ENCODE measurements around the gene RFX2. TPM values are rescaled to one million over a fixed set of nuclear protein-coding genes. Genes with fewer than 3 reads are reported as not detected.

RFX2 gene
- total and polyA plus RNA-seq, 10 of the 15 experiments (the other 5 are each of a cell fraction or from before 2014, with no cell fraction given) = 3.2 to 9.8 (median 4.7) TPM

GRCh38 chr19:6058518-6059201 is 51.6 kb downstream of the RFX2 start:
- SMC1A ChIA-PET (ENCODE audit: uncharacterized antibody, unreplicated experiment) = no interaction called here
- TF ChIP-seq FOXM1 (IDR thresholded peaks at IDR 0.05; ENCODE audit: low read depth, low read length) (no peak), ESRRA (IDR thresholded peaks at IDR 0.05; ENCODE audit: low read length) (no peak), SMARCA5 (IDR thresholded peaks at IDR 0.05) (no peak), FOS (IDR thresholded peaks at IDR 0.05; ENCODE audit: borderline replicate concordance, extremely low read depth, insufficient read length) (no peak), GATAD2B (conservative IDR thresholded peaks at IDR 0.05; ENCODE audit: low read depth) (no peak), NBN (IDR thresholded peaks at IDR 0.05) (no peak), ASH2L (IDR thresholded peaks at IDR 0.05; ENCODE audit: borderline replicate concordance, low read depth) (no peak), BCL11A (IDR thresholded peaks at IDR 0.05; ENCODE audit: low read depth, low read length) (no peak), RAD51 (IDR thresholded peaks at IDR 0.05) (no peak), SRF (IDR thresholded peaks at IDR 0.05; ENCODE audit: low read depth in 2 of 2, low read length in 2 of 2) (no peak), ATF3 (IDR thresholded peaks at IDR 0.05; ENCODE audit: borderline replicate concordance, extremely low read depth, low read depth, low read length) (no peak), NFXL1 (IDR thresholded peaks at IDR 0.05; ENCODE audit: borderline replicate concordance) (no peak), ZNF217 (IDR thresholded peaks at IDR 0.05) (no peak), ZNF384 (IDR thresholded peaks at IDR 0.05; ENCODE audit: borderline replicate concordance, low read depth, low read length) (no peak), YBX1 (IDR thresholded peaks at IDR 0.05) (no peak), YY1 (IDR thresholded peaks at IDR 0.05; ENCODE audit: low read depth, low read length) (no peak), SUPT20H (IDR thresholded peaks at IDR 0.05; ENCODE audit: borderline replicate concordance, control insufficient read depth, low read depth, low read length) (no peak)
- FAIRE-seq (no peak), ATAC-seq (no peak), DNase-seq (ENCODE audit: low read depth, low spot score) (no peak)
- no peak overlapping the region for H3K4me3 ChIP-seq
- no peaks in the 10 kb centered on the region for H3K79me2 ChIP-seq (ENCODE audit: control insufficient read depth, insufficient read depth, low read length)
- H4K20me1 ChIP-seq (ENCODE audit: control insufficient read depth, insufficient read depth) = no peaks in the 10 kb centered on the region
- POLR2A ChIA-PET = interaction anchor here (0.5 kb wide), 1 partner anchor 64 kb away, joined by 3 read pairs; no protein-coding TSS in a partner anchor
- in situ Hi-C loops (cut with MboI) (no loop called here), intact Hi-C loops (cut with micrococcal nuclease; ENCODE audit: unreplicated experiment) (no loop called here)
- H3K27ac ChIP-seq (ENCODE audit: control insufficient read depth, insufficient read depth) = no peak overlapping the region
- CTCF ChIA-PET = interaction anchor here (3.5 kb wide), 1 partner anchor 67 kb away, joined by 18 read pairs; no protein-coding TSS in a partner anchor
- H2AFZ ChIP-seq (ENCODE audit: control insufficient read depth, low read depth, low read length) = no peak overlapping the region
- no TSS peak for BruUV-seq (replicated peaks)
- H3K4me1 ChIP-seq (ENCODE audit: control insufficient read depth, insufficient read depth, low read length) = no peaks in the 10 kb centered on the region
- RAD21 ChIA-PET (ENCODE audit: unreplicated experiment) = no interaction called here
- no peaks in the 10 kb centered on the region for H3K27me3 ChIP-seq (replicated peaks in 1 of 2; ENCODE audit: control insufficient read depth in 2 of 2, insufficient read depth in 2 of 2, low read length in 1 of 2)
- no peak overlapping the region for H3K9ac ChIP-seq (ENCODE audit: control insufficient read depth, insufficient read depth, low read length)
- WGBS (ENCODE audit: insufficient coverage, insufficient replicate concordance, low lambda C conversion rate, missing lambda C conversion rate) = 63% methylated on average over 14 of the region's 17 CpGs
- H3K36me3 ChIP-seq (ENCODE audit: control insufficient read depth in 2 of 2, insufficient read depth in 2 of 2, low read length in 1 of 2) = no peaks in the 10 kb centered on the region
- no peak overlapping the region for H3K4me2 ChIP-seq (ENCODE audit: control insufficient read depth, insufficient read depth)
- H3K9me3 ChIP-seq (replicated peaks; ENCODE audit: control insufficient read depth, insufficient read depth, low read length) = no peaks in the 10 kb centered on the region
